ENCODE results near the gene IFT57. TPM values are rescaled to one million over a fixed set of nuclear protein-coding genes. Genes with fewer than 3 reads are reported as not detected.

IFT57 gene
- total and polyA plus RNA-seq, 2 of the 8 experiments (the other 6 are each of a cell fraction or from before 2014, with no cell fraction given) = 15.1 to 27.8 TPM

DNA sequence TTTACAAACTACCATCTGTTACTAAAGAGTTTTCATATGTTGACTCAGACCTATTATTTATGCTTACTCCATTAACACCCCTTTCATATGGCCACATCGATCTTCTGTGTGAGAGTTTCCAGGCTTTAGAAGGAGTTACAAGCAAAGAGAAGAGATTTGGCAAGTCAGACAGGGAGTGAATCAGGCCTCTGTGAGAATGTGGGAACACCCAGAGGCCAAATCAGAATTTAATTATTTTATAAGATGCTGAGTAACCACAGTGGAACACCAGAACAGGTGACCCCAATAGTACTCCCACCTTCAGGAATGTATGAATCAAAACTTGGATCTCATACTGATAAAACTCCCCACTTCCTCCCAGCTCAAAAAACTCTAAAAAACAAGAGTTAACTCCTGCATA is 42.0 kb downstream of the IFT57 start:
- H4K20me1 ChIP-seq (replicated peaks in 1 of 2; ENCODE audit: control insufficient read depth in 1 of 2, insufficient read depth in 2 of 2, low read length in 2 of 2) = no peaks in the 10 kb centered on the region
- H2BK12ac ChIP-seq (ENCODE audit: low read depth, low read length) = no peak overlapping the region
- 83% methylated on average over 1 of the region's 1 CpG; no CpG with 5 or more reads in 1 of the 2 experiments for WGBS, 2 experiments (ENCODE audit: extremely low coverage in 1 of 2, insufficient coverage in 1 of 2, insufficient read length in 1 of 2, insufficient replicate concordance in 2 of 2, low coverage in 1 of 2, low lambda C conversion rate in 2 of 2, missing lambda C conversion rate in 1 of 2)
- no peaks in the 10 kb centered on the region for H3K23me2 ChIP-seq (ENCODE audit: low read depth, low read length)
- CTCF ChIA-PET (ENCODE audit: partially characterized antibody) = no interaction called here
- H3K18ac ChIP-seq (ENCODE audit: extremely low read depth, low read length) = no peak overlapping the region
- no peak overlapping the region for H2BK5ac ChIP-seq (ENCODE audit: low read depth, low read length)
- H3K23ac ChIP-seq (ENCODE audit: insufficient read length) = no peak overlapping the region
- no peak overlapping the region for H4K5ac ChIP-seq (ENCODE audit: insufficient read length, low read depth, low read length)
- H3K36me3 ChIP-seq (ENCODE audit: control insufficient read depth in 2 of 4, insufficient read depth in 4 of 4, low read length in 3 of 4) = no peaks in the 10 kb centered on the region
- POLR2A ChIA-PET (ENCODE audit: partially characterized antibody) = no interaction called here
- no peak overlapping the region for H3K4me2 ChIP-seq (ENCODE audit: insufficient read depth in 1 of 2, low read depth in 2 of 2, low read length in 2 of 2)
- H3K79me1 ChIP-seq (ENCODE audit: low read depth, low read length) = no peaks in the 10 kb centered on the region
- no peak overlapping the region for H2AK5ac ChIP-seq (ENCODE audit: low read depth, low read length)
- H4K91ac ChIP-seq (replicated peaks; ENCODE audit: insufficient read length, low read length) = no peak overlapping the region
- no peak overlapping the region for H2BK15ac ChIP-seq (ENCODE audit: low read length)
- H4K8ac ChIP-seq (ENCODE audit: extremely low read depth, insufficient read depth, low read length) = no peak overlapping the region
- DNase-seq (ENCODE audit: low read depth in 1 of 2, low spot score in 2 of 2) (no peak), FAIRE-seq (no peak)
- no peaks in the 10 kb centered on the region for H3K9me3 ChIP-seq (ENCODE audit: insufficient read depth in 2 of 2, low read depth in 1 of 2, low read length in 1 of 2)
- H3K4me1 ChIP-seq (replicated peaks in 1 of 4; ENCODE audit: control insufficient read depth in 3 of 4, insufficient read depth in 4 of 4, low read length in 3 of 4) = peaks cover 0 to 3% (median 0%) of the 10 kb centered on the region in 4 experiments; a peak in 3 of 7 replicates
- H2AFZ ChIP-seq (ENCODE audit: low read length) = no peak overlapping the region
- no peak overlapping the region for H3K27ac ChIP-seq (ENCODE audit: low read depth, low read length)
- no peak overlapping the region for H3K14ac ChIP-seq (ENCODE audit: insufficient read length)
- H3K4me3 ChIP-seq (ENCODE audit: extremely low read depth in 1 of 4, insufficient read depth in 2 of 4, low read depth in 3 of 4, low read length in 4 of 4) = no peak overlapping the region
- H3K4ac ChIP-seq (replicated peaks; ENCODE audit: insufficient read length, low read depth, low read length) = no peak overlapping the region
- no peak overlapping the region for H2BK120ac ChIP-seq (replicated peaks; ENCODE audit: low read depth, low read length)
- H3K79me2 ChIP-seq (ENCODE audit: control insufficient read depth in 1 of 2, insufficient read depth in 2 of 2, low read length in 2 of 2) = no peaks in the 10 kb centered on the region
- no peak overlapping the region for H3K56ac ChIP-seq (replicated peaks; ENCODE audit: insufficient read length, low read depth, low read length)
- H2BK20ac ChIP-seq (ENCODE audit: low read length) = no peak overlapping the region
- H3K27me3 ChIP-seq (replicated peaks in 1 of 4; ENCODE audit: control insufficient read depth in 3 of 4, extremely low read depth in 1 of 4, insufficient read depth in 3 of 4, low read length in 3 of 4) = no peaks in the 10 kb centered on the region
- no peak overlapping the region for H3K9ac ChIP-seq (replicated peaks in 1 of 4; ENCODE audit: extremely low read depth in 1 of 4, low read depth in 3 of 4, low read length in 3 of 4)
- TF ChIP-seq KDM1A (IDR thresholded peaks at IDR 0.05; ENCODE audit: borderline replicate concordance, low read length) = no peak
- no peak for TF ChIP-seq RAD21 (IDR thresholded peaks at IDR 0.05 in 1 of 2, conservative IDR thresholded peaks at IDR 0.05 in 1 of 2; ENCODE audit: low read depth in 2 of 2, low read length in 2 of 2)
